GM12878 (cell line): Measurements from ENCODE around the gene SLF2. TPM values are rescaled to one million over a fixed set of nuclear protein-coding genes. Genes with fewer than 3 reads are reported as not detected.

ENCODE experiments used
- ATAC-seq: fragments of 200-7000 bp; cut with Tn5 transposase; 3 replicates; pipeline ENCODE4 v1.9.1; 2020; ENCODE audit warnings: mild to moderate bottlenecking, moderate library complexity
- BruUV-seq: library from RNA; stranded (reverse); fragments of 400-500 nt; replicated peaks from 2 replicates; lab custom pipeline; 2021; lab: Mats Ljungman, UMichigan
- CTCF ChIA-PET: fragments of 300-600 bp; sonication (Branson Sonifier 250); formaldehyde crosslinking; extraction: SDS; loops from one replicate; lab custom pipeline; 2021; ENCODE audit warnings: inconsistent platforms; lab: Yijun Ruan, JAX
- POLR2A ChIA-PET: fragments of 350-600 bp; formaldehyde crosslinking; extraction: SDS; loops from one replicate; lab custom pipeline; 2021; ENCODE audit warnings: inconsistent platforms; lab: Charles Lee
- RAD21 ChIA-PET: fragments of 300-600 bp; sonication (Branson Sonifier 250); formaldehyde crosslinking; loops from one replicate; lab custom pipeline; 2023; ENCODE audit warnings: antibody characterized with exemption; ENCODE audit not compliant: unreplicated experiment; lab: Charles Lee
- SMC1A ChIA-PET: fragments of 300-600 bp; sonication (Branson Sonifier 250); formaldehyde crosslinking; loops from one replicate; lab custom pipeline; 2023; ENCODE audit not compliant: unreplicated experiment, uncharacterized antibody; lab: Charles Lee
- DNase-seq: peaks from one replicate; pipeline ENCODE4 v3.0.0-alpha.2; 2011; ENCODE audit warnings: low read depth, low spot score
- FAIRE-seq: peaks from 3 replicates; lab custom pipeline; 2011; peaks lifted over from hg19 to GRCh38; lab: Jason Lieb, UNC
- H2AFZ ChIP-seq: 2 replicates; pipeline ENCODE4 v1.6.0; 2011; ENCODE audit warnings: low read depth, low read length, control low read depth; ENCODE audit not compliant: control insufficient read depth
- H3K27ac ChIP-seq: 2 replicates; pipeline ENCODE4 v1.5.1; 2011; ENCODE audit warnings: control low read depth; ENCODE audit not compliant: control insufficient read depth, insufficient read depth
- H3K27me3 ChIP-seq, 2 experiments: replicated peaks in 1 of 2; 2 replicates each; pipeline versions ENCODE4 v1.6.0 to v1.6.1; 2011; ENCODE audit warnings: low read length in 1 of 2; ENCODE audit not compliant: control insufficient read depth in 2 of 2, insufficient read depth in 2 of 2
- H3K36me3 ChIP-seq, 2 experiments: 2 replicates each; pipeline ENCODE4 v1.5.1; 2011; ENCODE audit warnings: low read length in 1 of 2; ENCODE audit not compliant: control insufficient read depth in 2 of 2, insufficient read depth in 2 of 2
- H3K4me1 ChIP-seq: 2 replicates; pipeline ENCODE4 v1.6.1; 2011; ENCODE audit warnings: mild to moderate bottlenecking, low read length, moderate library complexity, mixed read lengths; ENCODE audit not compliant: control insufficient read depth, insufficient read depth
- H3K4me2 ChIP-seq: 2 replicates; pipeline ENCODE4 v1.6.0; 2011; ENCODE audit warnings: control low read depth; ENCODE audit not compliant: control insufficient read depth, insufficient read depth
- H3K4me3 ChIP-seq: fragments of 200-600 bp; sonication (generic); 2 replicates; pipeline ENCODE4 v1.5.1; 2016
- H3K79me2 ChIP-seq: 2 replicates; pipeline ENCODE4 v1.6.0; 2011; ENCODE audit warnings: low read length; ENCODE audit not compliant: control insufficient read depth, insufficient read depth
- H3K9ac ChIP-seq: 2 replicates; pipeline ENCODE4 v1.8.0; 2011; ENCODE audit warnings: low read length, control low read depth, mixed read lengths; ENCODE audit not compliant: control insufficient read depth, insufficient read depth
- H3K9me3 ChIP-seq: replicated peaks from 3 replicates; pipeline ENCODE4 v1.5.1; 2011; ENCODE audit warnings: mild to moderate bottlenecking, low read length; ENCODE audit not compliant: control insufficient read depth, insufficient read depth
- H4K20me1 ChIP-seq: 2 replicates; pipeline ENCODE4 v1.6.0; 2011; ENCODE audit not compliant: control insufficient read depth, insufficient read depth
- ASH2L ChIP-seq: fragments of 300-600, 200-600 bp; sonication (generic); IDR thresholded peaks from 2 replicates; pipeline ENCODE4 v1.6.1; 2017; ENCODE audit warnings: low read depth, mild to moderate bottlenecking, borderline replicate concordance
- BCLAF1 ChIP-seq: fragments of 450-650 bp; IDR thresholded peaks from 2 replicates; pipeline ENCODE4 v1.6.1; 2017; ENCODE audit warnings: antibody characterized with exemption, mild to moderate bottlenecking, moderate library complexity
- BMI1 ChIP-seq: fragments of 450-650 bp; IDR thresholded peaks from 2 replicates; pipeline ENCODE4 v1.6.1; 2016; ENCODE audit warnings: mild to moderate bottlenecking, moderate library complexity, borderline replicate concordance
- CBX5 ChIP-seq: sonication (generic); IDR thresholded peaks from 2 replicates; pipeline ENCODE4 v1.6.1; 2016; ENCODE audit warnings: low read depth, moderate library complexity, mild to moderate bottlenecking, inconsistent platforms
- EGR1 ChIP-seq, 2 experiments: IDR thresholded peaks; 1 replicate in 1 of 2; 2 replicates in 1 of 2; pipeline ENCODE4 v1.6.1; 2011 to 2012; ENCODE audit warnings: low read depth in 2 of 2, low read length in 2 of 2, borderline replicate concordance in 1 of 2, mild to moderate bottlenecking in 1 of 2, moderate library complexity in 1 of 2
- MEF2B ChIP-seq: fragments of 450-650 bp; IDR thresholded peaks from 2 replicates; pipeline ENCODE4 v1.6.1; 2018; ENCODE audit warnings: mild to moderate bottlenecking, moderate library complexity; ENCODE audit not compliant: partially characterized antibody, poor library complexity, severe bottlenecking
- NFIC ChIP-seq: IDR thresholded peaks from 2 replicates; pipeline ENCODE4 v1.6.1; 2012; ENCODE audit warnings: low read depth, mild to moderate bottlenecking, inconsistent platforms, low read length, moderate library complexity
- NRF1 ChIP-seq: conservative IDR thresholded peaks from 2 replicates; pipeline ENCODE4 v1.6.1; 2011; ENCODE audit warnings: mild to moderate bottlenecking, low read depth, low read length, improper control_type of control experiment
- SIX5 ChIP-seq: IDR thresholded peaks from 2 replicates; pipeline ENCODE4 v1.6.1; 2011; ENCODE audit warnings: mild to moderate bottlenecking, low read depth, low read length, moderate library complexity; ENCODE audit not compliant: severe bottlenecking
- WGBS: methylation state at CpG from one replicate; pipeline ENCODE4 v1.1.6; 2016; ENCODE audit warnings: low lambda C conversion rate; ENCODE audit not compliant: insufficient replicate concordance, insufficient coverage; ENCODE audit errors: missing lambda C conversion rate; 5-methylcytosine and 5-hydroxymethylcytosine counted together
- in situ Hi-C: fragments of 300-500 bp; cut with MboI; formaldehyde crosslinking; loops from 9 replicates; pipeline ENCODE4 v1.14.3; 2018; ENCODE audit warnings: mixed read lengths
- intact Hi-C: fragments of 100-400 bp; cut with micrococcal nuclease; formaldehyde crosslinking; loops from one replicate; pipeline ENCODE4 v1.14.2; 2022; ENCODE audit not compliant: unreplicated experiment
- polyA plus RNA-seq, 11 experiments: library from polyadenylated mRNA; depleted of rRNA in 4 of 11; unstranded in 6 of 11; stranded (reverse) in 5 of 11; fragments of >200 nt; fragmentation: Nextera tagmentation in 4 of 11; fragmentation: Illumina TruSeq in 1 of 11; extraction: Ambion mirVana in 4 of 11; extraction: Trizol in 1 of 11; gene quantifications; 1 replicate in 1 of 11; 2 replicates in 10 of 11; pipeline versions ENCODE4 v1.2.1 to v1.2.3, GENCODE V29; 2011 to 2016; ENCODE audit warnings: inconsistent platforms in 2 of 11, missing spikeins in 2 of 11, low read depth in 1 of 11
- total RNA-seq, 4 experiments: library from RNA; depleted of rRNA in 3 of 4; stranded (reverse); fragments of >200 nt in 3 of 4; fragmentation: Illumina TruSeq in 1 of 4; extraction: Trizol in 1 of 4; gene quantifications; 2 replicates each; pipeline versions ENCODE4 v1.2.1 to v1.2.3, GENCODE V29; 2013 to 2021
- TF ChIP-seq, protein P1 (sequence below): IDR thresholded peaks from 2 replicates; pipeline ENCODE4 v1.6.1; 2012; ENCODE audit warnings: low read length, inconsistent platforms

The SLF2 gene
- total and polyA plus RNA-seq, 10 of the 15 experiments (the other 5 are each of a cell fraction or from before 2014, with no cell fraction given) = 3.0 to 25.2 (median 17.9) TPM

DNA sequence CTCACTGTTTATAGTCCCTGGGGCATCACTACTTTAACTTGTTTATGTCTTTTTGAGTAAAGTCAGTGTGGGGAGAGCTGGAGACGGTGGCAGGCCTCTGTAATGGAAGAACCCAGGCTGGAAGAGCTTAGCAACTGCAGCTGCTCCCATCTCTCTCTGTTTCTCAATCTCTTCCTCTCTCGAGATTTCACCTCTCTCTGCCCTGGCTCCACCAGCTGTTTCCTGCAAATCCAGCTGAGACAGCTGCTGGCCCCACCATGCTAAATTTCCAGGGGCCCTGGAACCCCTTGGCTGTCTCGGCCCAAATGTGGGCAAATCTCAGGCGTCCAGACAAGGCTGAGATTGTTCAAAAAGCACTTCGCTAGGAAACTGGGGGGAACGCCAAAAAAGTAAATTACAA, 25.8 kb upstream of the SLF2 start:
- no peak overlapping the region for H2AFZ ChIP-seq
- ATAC-seq (no peak), DNase-seq (no peak), FAIRE-seq (no peak)
- ChIA-PET RAD21 (no interaction called here), CTCF (interaction anchor here (0.9 to 2.6 kb wide), 3 partner anchors 8 to 212 kb away, joined by 3 to 14 read pairs (median 3); no protein-coding TSS in a partner anchor), SMC1A (interaction anchor here (2.8 kb wide), 1 partner anchor 8 kb away, joined by 21 read pairs; no protein-coding TSS in a partner anchor), POLR2A (no interaction called here)
- H3K27ac ChIP-seq = no peak overlapping the region
- H3K36me3 ChIP-seq = no peaks in the 10 kb centered on the region
- in situ Hi-C loops = no loop called here
- H3K4me3 ChIP-seq = no peak overlapping the region
- H3K4me1 ChIP-seq = no peaks in the 10 kb centered on the region
- no peak overlapping the region for H3K4me2 ChIP-seq
- intact Hi-C loops = no loop called here
- TF ChIP-seq BCLAF1 (no peak), NFIC (no peak), MEF2B (no peak), NRF1 (no peak), SIX5 (no peak), EGR1 (IDR thresholded peaks at IDR 0.05; ENCODE audit: borderline replicate concordance in 1 of 2, low read depth in 2 of 2, low read length in 2 of 2) (no peak), CBX5 (no peak), BMI1 (no peak), ASH2L (no peak)
- TF ChIP-seq, protein P1, sequence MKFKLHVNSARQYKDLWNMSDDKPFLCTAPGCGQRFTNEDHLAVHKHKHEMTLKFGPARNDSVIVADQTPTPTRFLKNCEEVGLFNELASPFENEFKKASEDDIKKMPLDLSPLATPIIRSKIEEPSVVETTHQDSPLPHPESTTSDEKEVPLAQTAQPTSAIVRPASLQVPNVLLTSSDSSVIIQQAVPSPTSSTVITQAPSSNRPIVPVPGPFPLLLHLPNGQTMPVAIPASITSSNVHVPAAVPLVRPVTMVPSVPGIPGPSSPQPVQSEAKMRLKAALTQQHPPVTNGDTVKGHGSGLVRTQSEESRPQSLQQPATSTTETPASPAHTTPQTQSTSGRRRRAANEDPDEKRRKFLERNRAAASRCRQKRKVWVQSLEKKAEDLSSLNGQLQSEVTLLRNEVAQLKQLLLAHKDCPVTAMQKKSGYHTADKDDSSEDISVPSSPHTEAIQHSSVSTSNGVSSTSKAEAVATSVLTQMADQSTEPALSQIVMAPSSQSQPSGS = no peak
- no peaks in the 10 kb centered on the region; a peak in 1 of 4 replicates for H3K27me3 ChIP-seq
- BruUV-seq = no TSS peak
- no peak overlapping the region for H3K9ac ChIP-seq
- WGBS = 34% methylated on average over 6 of the region's 6 CpGs
- no peaks in the 10 kb centered on the region for H4K20me1 ChIP-seq
- H3K9me3 ChIP-seq = no peaks in the 10 kb centered on the region
- H3K79me2 ChIP-seq = no peaks in the 10 kb centered on the region
